GM21825 (cell line): ENCODE measurements around the gene TACC3.

ENCODE experiments used
- ATAC-seq: cut with Tn5 transposase; IDR thresholded peaks from one replicate; pipeline ENCODE4 v1.9.1; 2021; ENCODE audit warnings: mild to moderate bottlenecking, moderate library complexity; ENCODE audit not compliant: unreplicated experiment

TACC3 gene

DNA sequence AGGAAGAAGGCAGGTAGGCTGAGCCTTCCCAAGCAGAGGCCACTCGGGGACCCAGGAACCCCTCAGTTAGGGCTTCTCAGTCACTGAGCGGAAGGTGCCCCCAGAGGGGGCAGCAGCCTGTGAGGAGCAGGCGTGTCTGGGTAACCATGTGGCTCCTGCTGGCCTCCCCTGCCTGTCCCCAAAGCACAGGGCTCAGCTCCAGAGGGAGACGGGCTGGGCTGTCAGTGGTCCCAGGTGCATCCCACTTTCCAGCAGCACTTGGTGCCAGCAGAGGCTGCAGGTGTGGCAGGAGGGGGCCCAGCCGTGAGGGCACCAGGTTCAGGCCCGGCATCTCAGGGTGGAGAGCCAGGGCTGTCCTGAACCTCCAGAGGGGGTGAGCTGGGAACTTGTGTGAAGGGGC is 22.7 kb downstream of the TACC3 start:
- ATAC-seq, result no peak

- ATAC-seq, result no peak
These were observed 23.2 kb downstream of the TACC3 start for GRCh38 chr4:1744552-1744951.

DNA sequence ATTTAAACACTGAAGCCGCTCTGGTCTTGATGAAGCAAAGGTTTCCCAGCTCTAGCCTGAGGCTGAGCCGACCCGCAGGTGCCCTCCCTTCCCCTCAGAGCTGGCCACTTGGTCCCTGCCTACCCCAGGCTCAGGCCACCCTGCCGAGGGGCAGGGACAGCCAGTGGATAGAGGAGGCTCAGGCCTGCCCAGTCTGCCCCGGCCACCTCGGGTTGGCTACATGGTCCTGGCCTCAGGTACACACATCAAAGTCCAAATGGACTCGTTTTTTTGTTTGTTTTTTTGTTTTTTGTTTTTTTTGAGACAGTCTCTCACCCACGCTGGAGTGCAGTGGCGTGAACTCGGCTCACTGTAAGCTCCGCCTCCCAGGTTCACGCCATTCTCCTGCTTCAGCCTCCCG is 23.8 kb downstream of the TACC3 start:
- no peak for ATAC-seq

- no peak for ATAC-seq
These were observed 24.4 kb downstream of the TACC3 start for GRCh38 chr4:1745697-1746096.

GRCh38 chr4:1746265-1746691 is 25.0 kb downstream of the TACC3 start:
- ATAC-seq, result no peak

GRCh38 chr4:1746919-1747602 is 25.7 kb downstream of the TACC3 start:
- no peak for ATAC-seq

DNA sequence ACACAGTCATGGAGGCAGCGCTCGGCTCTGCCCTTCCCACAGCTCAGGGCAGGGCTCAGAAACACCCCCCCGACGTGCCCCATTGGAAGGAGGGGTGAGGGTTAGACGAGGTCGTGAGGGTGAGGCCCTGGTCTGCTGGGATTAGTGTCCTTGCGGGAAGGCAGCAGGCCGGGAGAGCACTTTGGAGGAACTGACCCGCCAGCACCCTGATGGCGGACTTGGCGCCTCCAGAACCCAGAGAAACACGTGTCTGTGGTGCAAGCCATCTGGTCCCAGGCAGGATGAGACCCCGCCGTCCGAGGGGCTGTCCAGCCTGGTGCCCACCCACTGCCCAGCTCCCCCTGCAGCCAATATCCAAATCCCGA is 26.3 kb downstream of the TACC3 start:
- ATAC-seq, result no peak

DNA sequence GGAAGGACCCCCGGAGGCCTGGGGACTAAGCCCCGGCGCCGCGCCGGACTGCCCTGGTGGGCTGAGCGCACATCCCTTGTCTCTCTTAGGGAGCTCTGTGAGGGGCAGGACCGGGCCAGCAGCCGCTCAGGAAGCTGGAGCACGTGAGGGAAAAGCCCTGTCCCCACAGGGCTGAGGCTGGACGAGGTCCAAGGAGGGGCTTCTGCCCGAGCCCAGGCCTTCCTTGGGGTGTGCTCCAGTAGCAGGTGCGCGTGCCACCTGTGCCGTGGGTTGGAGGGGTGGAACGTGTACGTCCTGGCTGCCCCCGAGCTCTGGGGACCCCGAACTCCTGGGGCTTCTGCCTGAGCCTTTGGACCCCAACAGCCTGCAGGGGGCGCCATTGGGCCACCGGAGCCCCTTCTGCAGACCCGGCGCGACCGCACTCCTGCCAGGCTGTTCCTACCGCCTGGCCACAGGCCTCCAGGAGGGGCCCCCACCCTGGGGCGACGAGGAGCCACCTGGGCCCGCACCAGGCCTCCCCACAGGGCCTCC is 27.2 kb downstream of the TACC3 start:
- ATAC-seq, result no peak

DNA sequence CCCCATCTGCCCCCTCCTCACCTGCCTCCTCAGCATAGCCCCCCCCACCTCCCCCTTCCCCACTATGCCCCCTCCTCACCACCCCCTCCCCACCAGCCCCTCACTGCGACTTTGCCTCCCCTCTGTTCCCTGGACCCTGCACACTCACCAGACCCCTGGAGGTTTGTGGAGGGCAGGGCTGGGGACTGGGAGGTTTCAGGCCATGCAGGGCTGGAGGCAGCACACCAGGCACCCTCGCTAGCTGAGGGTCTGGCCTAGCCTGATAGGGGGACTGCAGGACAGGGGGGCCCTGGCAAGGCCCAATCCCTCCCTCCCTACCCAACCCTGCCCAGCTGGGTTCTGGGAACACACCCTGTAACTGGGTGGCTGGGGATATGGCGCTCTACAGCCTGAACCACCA is 28.0 kb downstream of the TACC3 start:
- ATAC-seq, result no peak

DNA sequence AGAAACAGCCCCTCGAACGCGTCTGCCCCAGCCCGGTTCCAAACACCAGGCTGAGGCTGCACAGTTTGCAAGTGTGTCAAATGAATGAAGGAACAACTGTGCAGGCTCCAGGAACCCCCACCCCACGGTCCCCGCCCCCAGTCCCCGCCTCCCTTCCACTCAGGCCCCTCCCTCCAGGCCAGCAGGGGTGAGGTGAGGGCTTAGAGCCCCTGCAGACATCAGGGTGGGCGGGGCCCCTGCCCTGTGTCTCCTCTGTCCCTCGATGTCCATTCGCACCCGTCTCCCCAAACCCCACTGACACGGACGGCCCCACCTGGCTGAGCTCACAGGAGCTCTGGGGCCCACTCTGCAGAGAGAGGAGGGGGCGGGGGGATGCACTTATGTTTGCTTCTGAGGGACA is 28.5 kb downstream of the TACC3 start:
- ATAC-seq, result no peak

DNA sequence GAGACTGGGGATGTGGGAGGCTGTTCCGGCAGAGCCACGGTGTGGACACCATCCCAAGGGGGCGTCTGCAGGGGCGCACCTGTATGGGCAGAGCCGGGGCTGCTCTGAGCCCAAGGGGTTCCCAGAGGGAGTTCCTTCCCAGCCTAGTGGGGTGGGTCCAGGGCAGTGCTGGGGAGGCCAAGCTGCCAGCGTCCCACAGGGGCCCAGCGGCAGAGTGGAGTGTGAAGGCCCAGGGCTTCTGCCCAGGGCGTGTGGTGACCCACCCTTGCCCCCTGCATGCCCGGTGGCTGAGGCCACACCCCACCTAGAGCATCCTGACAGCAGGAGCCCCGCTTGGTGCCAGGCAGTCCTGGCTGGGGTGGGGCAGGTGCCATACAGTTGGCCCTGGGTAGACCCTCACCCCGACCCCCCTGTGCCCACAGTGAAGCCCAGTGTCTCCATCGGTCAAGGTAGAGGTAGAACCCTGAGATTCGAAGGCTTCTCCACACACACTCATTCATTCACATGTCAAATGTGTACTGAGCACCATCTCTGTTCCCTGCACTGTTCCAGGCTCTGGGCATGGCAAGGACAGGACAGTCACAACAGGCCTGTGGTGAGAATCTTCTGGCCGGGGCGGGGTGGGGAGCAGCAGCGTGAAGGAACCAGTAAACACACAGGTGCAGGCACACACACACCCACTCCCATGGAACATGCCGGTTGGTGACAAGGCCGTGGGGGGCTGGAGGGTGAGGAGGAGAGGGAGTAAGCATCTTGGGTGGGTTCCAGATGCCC is 29.2 kb downstream of the TACC3 start:
- no peak for ATAC-seq

- no peak for ATAC-seq
These were observed 30.0 kb downstream of the TACC3 start for GRCh38 chr4:1751155-1751918.

- no peak for ATAC-seq
These were observed 30.6 kb downstream of the TACC3 start for GRCh38 chr4:1751919-1752283.

DNA sequence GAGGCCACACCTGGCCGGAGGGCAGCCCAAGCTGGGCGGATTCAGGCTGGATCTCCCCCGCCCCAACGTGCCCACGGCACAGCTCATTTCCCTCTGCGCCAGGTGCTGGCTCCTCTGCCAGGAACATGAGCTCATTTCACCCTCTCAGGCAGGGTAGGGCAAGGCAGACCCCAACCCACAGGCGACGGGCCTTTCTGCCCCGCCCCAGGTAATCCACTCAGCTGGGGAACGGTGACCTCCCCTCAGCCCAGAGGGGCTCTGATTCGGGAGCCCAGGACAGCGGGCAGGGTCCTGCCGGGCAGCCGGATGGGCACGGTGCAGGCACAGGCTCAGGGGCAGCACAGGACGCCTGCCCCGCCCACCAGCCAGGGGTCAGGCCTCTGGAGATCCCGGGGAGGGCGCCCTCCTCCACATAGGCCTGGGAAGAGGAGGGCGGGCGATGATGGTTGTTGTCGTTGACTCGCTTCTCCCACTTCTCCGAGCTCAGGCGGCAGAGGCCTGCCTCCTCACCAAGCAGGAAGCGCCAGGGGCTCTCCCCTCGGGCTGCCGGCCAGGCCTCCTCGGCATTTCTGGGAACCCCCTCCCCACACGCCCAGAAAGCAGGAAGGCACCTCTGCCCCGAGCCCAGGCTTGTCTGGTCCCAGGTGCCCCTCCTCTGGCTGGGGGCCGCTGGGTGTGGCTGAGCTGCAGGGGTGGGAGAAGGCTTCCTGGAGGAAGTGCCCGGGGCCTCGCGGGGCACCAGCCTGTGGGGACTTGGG is 31.1 kb downstream of the TACC3 start:
- ATAC-seq, result no peak

- ATAC-seq, result no peak
These were observed 32.0 kb downstream of the TACC3 start for GRCh38 chr4:1753294-1753696.

DNA sequence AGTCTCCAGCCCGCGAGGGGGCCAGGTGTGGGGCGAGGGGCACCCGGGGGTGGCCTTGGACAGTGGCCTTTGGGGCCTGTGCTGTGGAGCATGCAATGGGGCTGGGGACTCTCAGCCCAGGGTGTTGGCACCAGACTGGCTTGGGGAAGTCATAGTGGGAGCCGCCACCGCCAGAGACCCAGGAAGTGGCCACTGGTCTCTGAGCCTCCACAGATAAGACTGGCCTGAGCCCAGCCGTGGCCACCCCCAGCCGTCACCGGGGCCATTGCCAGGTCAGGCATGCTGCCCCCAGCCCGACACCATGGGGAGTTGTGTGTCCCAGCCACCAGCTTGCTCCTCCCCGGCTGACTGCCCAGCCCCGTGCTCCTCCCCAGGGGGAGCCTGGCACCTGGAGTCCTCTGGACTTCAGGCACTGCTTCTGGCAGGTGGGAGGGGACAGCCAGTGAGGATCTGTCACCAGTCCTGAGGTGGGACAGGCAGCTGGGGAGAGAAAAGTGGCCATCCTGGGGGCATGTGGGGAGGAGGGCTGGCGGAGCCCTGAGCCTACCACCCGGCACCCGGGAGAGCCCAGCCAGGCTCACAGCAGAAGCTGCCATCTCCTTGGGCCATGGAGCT is 32.5 kb downstream of the TACC3 start:
- no peak for ATAC-seq

- no peak for ATAC-seq
These were observed 33.0 kb downstream of the TACC3 start for GRCh38 chr4:1754336-1754735.

GRCh38 chr4:1755297-1755696 is 34.0 kb downstream of the TACC3 start:
- no peak for ATAC-seq

DNA sequence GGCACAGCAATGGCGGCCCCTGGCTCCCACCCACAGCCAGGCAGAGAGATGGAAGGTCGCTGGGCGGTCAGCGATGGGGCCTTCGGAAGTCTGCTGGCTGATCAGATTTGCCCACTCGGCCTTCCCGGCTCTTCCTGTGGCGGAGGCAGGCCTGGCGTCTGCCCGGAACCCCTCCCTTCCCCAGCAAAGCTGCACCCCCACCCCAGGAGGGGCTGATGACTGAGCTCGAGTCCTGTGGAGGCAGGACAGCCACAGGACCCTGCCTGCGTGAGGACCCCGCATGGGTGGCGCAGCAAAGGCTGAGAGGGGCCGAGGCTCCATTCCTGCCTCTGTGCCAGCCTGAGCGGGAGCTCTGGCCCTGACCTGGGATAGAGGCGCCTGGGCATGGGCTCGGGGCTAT is 34.8 kb downstream of the TACC3 start:
- ATAC-seq, result no peak
